Activated CD8-positive, alpha-beta memory T cell treated with anti-CD3 and anti-CD28 coated beads for 48 hours (primary cell): ENCODE results near the gene CTSL.

Source experiments
- DNase-seq, 3 experiments: peaks; one replicate each; pipeline ENCODE4 v3.0.0-alpha.2; 2020; ENCODE audit warnings: low read depth in 2 of 3, low spot score in 2 of 3

Gene CTSL

DNA sequence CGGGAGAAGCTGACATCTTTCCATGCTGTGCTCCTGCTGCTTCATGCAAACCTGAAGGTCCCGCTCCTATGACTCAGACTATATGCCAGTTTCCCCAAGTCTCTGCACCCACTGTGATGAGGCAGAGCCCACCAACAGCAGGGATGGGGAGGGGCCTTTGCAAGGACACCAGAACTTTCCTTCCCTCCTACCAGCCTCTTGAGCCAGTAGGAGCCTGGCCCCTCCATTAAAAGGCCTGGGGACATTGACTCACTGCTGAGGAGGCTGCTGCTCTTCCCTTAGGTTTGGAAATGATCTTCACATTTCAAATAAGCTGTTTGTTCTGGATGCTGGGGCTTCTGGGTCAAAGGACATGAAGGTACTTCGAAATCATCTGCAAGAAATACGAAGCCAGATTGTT, 26.1 kb upstream of the CTSL start:
- no peak for DNase-seq

DNA sequence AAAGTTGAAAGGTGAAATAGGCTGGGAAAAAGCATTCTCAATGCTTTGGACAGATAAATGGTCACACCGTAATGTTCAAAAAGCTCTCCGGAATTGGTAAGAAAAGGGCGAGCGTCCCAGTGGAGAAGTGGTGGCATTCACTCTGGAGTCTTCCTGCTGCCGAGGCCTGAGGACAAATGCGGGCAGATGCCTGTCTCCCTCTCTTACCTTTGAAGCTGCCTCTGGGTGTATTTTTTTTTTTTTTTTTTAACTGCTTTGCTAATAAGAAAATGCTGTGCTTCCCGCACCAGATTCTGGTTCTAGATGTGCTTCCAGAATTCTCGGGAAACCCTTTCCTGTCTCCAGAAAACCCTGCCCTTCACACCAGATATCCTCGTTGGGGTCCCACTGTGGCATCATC, 24.4 kb upstream of the CTSL start:
- DNase-seq: no peak

DNA sequence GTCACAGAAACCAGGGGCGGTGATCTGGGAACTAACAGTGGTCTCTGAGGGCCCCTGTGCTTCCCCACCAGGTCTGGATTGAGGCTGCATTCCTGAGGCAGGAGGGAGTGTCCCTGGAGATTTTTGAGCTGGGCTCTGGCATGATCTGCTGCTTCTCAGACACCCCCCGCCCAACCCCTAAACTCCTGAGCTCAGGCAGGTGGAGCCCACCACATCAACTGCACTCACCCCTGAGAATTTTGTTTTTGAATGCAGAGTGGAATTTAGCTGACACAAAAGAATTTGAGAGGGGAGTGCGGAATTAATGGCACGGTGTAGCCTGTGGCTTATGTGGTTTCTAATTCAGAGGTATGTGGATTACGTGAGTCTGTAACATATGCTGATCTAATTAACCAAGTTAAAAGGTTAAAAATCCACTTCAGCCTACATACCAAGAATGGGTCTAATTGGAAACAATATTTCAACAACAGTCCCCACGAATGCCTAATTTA, 23.9 kb upstream of the CTSL start:
- no peak for DNase-seq

DNA sequence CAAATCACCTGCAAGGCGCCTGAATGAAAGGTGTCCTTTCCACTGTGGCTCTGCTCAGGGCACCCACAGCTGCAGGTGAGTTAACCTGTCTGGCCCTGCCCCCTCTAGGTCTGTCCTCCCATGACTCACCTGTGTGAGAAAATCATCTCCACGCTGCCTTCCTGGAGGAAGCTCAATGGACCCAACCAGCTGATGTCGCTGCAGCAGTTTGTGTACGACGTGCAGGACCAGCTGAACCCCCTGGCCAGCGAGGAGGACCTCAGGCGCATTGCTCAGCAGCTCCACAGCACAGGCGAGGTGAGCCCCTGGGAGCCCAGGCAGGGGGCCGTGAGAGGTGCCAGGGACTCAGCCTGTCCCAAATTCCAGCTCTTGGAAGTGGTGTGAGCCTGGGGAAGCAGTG, 23.0 kb upstream of the CTSL start:
- DNase-seq: no peak

DNA sequence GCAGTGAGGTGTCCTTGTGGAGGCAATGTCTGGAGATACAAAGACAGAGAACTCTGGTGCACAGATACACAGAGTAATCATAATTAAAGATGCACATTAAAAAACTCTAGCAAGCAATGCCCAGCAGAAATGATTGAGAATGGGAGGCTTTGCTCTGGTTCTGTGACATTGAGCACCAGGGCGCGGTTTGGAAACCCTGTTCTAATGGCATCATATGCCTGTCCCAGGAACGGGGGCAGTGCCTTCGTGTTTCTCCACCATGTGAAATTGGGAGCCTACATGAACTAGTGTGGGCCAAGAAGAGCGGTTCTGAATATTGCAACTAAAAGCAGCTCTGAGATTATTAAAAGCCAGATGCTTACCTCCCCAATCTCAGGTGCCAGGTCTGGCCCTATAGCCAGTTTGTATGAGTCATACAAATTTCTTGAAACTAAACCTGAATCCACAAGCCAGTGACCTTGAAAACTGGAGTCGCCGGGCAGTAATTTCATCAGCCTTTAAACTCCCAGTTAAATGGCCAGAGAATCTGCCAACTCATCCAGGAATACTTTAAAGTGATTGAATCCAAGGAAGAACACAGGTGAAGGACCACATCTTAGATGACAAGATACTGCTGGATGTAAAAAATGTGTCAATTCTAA, 22.2 kb upstream of the CTSL start:
- DNase-seq: no peak

DNA sequence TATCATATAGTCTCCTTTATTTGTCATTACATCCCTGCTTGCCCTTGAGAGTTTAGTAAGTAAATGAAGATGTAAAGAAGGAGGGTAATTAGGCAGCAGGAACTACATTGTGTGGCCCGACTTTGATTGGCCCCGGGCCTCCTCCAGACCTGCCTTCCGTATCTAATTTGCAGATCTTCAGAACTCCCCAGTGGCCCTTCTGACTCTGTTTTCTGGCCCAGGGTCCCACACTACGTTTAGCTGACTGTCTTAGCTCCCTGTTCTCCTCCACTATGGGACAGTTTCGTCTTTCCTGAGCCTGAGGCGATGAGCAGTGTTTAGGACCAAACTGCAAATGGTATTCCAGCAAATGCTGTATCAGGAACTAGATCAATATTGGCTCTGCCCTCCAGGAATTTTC, 21.6 kb upstream of the CTSL start:
- no peak for DNase-seq

DNA sequence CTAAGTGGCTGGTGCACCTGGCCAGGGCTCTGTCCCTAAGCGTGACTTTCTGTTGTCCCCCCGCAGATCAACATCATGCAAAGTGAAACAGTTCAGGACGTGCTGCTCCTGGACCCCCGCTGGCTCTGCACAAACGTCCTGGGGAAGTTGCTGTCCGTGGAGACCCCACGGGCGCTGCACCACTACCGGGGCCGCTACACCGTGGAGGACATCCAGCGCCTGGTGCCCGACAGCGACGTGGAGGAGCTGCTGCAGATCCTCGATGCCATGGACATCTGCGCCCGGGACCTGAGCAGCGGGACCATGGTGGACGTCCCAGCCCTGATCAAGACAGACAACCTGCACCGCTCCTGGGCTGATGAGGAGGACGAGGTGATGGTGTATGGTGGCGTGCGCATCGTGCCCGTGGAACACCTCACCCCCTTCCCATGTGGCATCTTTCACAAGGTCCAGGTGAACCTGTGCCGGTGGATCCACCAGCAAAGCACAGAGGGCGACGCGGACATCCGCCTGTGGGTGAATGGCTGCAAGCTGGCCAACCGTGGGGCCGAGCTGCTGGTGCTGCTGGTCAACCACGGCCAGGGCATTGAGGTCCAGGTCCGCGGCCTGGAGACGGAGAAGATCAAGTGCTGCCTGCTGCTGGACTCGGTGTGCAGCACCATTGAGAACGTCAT, 19.7 kb upstream of the CTSL start:
- no peak for DNase-seq

DNA sequence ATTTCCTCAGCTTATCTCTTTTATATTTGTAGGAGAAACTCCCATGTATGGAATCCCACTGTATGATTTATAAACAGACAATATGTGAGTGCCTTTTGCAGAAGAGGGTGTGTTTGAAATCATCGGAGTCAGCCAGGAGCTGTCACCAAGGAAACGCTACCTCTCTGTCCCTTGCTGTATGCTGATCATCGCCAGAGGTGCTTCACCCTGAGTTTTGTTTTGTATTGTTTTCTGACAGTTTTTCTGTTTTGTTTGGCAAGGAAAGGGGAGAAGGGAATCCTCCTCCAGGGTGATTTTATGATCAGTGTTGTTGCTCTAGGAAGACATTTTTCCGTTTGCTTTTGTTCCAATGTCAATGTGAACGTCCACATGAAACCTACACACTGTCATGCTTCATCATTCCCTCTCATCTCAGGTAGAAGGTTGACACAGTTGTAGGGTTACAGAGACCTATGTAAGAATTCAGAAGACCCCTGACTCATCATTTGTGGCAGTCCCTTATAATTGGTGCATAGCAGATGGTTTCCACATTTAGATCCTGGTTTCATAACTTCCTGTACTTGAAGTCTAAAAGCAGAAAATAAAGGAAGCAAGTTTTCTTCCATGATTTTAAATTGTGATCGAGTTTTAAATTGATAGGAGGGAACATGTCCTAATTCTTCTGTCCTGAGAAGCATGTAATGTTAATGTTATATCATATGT, 18.0 kb upstream of the CTSL start:
- DNase-seq: no peak

DNA sequence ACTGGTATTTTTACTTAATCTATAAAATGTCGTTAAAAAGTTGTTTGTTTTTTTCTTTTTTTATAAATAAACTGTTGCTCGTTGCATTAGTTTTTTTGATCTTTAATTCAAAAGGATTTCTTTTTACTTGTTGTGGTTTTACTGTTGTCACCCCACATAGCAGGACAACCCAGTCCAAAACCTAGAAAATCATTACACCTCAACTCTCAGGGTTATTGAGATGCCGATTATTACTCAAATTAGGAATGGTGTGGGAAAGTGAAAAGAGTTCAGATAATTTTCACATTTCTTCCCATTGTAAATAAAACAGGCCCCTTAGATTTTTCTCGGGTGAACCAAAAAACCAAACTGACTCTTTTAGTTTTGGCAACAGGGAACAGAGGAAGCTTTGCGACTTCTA, 17.4 kb upstream of the CTSL start:
- no peak for DNase-seq

DNA sequence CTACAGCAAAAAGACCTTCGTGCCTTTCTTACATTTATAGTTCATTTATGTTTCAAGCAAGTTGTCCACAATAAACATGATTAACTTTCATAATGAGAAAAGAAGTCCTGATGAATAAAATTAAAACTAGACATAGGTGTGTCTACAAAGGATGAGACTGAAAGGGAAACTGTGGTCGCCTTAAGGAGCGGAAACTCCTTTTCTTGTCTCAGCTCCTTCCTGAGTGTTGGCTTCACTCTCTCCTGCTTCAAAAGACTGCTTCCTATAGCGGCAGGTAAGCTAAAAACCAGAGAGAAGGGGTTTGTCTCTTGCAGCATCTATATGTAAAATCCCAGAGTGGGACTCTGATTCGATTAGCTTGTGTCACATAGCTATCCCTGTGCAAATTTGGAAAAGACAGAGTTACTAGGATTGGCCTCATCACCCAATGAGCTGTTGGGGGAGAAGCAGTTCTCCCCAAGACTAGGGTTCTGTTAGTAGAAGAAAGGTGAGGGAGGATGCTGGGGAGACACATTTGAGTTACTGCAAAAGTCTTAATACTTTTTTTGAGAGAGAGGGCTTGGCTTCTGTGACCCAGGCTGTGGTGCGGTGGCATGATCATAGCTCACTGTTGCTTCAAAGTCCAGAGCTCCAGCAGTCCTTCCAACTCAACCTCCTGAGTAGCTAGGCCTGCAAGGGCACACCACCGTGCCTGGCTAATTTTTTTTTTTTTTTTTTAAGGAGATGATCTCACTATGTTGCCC, 16.8 kb upstream of the CTSL start:
- no peak for DNase-seq

DNA sequence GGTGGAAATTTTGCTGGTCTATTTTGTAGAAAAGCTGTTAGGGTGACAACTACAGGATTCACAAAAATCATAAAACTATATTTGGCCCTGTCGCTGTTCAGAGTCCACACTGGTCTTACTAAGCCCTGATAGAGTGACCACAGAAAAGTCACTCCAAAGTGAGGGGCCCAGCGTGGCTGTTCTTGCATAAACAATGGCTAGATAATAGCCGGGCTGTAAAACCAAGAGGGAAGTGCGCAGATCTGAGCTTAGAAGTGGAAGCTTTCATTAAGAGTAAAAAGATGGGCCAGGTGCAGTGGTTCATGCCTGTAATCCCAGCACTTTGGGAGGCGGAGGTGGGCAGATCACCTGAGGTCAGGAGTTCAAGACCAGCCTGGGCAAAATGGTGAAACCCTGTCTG, 15.5 kb upstream of the CTSL start:
- no peak for DNase-seq

DNA sequence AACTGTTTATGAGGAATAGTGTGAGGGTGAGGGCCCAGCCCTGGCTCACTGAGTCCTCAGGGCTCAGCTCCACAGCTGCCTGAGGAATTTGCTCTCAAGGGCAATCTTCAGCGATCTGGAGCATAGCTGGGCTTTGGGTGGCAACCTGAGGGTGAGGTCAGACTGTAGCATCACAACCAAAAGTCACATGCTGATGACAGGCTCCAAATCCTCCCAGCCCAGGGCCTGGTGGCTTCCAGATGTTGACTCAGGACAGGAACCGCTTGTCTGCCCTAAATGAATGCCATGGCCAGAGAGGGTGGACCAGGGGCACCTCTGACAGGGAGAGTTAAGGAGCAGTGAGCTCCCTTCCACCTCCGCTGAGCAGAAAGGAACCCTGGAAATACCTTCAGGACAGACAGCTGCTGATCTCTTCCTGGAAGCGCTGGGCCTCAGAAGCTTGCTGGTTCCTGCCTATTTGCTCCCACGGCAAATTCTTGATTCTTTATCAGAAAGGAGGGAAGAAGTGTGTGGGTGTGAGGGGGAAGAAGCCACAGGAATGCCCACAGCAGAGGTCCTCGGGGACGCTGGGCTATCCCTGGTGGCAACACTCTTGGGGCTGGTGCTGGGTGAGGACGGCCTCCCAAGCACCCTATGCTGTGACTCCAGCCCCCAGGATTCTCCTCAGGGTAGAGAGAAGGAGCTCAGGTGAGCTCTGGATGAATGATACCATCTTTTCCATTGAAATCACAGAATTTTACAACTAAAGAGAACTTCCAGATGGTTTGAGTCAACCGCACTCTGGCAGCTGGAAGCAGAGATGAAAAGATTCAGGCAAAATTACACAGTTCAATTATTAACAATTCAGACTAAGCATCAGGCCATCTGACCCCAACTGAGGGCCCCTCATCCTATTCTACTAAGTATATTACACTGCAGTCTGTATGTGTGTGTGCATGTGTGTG, 13.8 kb upstream of the CTSL start:
- DNase-seq: no peak

DNA sequence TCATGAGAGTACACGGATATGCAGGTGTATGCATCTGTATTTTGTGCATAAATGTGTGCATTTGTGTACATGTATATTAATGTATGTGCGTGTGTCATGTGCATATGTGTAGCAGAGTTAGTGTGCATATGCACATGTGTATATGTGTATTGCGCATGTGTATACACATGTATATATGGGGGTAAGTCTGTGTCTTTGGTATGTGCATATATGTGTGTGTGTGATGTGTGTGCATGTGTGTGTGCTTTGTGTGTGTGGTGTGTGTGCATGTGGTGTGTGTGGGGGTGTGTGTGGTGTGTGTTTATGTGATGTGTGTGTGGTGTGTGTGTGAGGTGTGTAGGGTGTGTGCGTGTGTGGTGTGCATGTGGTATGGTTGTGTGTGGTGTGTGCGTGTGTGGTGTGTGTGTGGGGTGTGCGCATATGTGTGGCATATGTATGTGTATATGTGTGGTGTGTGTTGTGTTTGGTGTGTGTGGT, 13.1 kb upstream of the CTSL start:
- DNase-seq: no peak

DNA sequence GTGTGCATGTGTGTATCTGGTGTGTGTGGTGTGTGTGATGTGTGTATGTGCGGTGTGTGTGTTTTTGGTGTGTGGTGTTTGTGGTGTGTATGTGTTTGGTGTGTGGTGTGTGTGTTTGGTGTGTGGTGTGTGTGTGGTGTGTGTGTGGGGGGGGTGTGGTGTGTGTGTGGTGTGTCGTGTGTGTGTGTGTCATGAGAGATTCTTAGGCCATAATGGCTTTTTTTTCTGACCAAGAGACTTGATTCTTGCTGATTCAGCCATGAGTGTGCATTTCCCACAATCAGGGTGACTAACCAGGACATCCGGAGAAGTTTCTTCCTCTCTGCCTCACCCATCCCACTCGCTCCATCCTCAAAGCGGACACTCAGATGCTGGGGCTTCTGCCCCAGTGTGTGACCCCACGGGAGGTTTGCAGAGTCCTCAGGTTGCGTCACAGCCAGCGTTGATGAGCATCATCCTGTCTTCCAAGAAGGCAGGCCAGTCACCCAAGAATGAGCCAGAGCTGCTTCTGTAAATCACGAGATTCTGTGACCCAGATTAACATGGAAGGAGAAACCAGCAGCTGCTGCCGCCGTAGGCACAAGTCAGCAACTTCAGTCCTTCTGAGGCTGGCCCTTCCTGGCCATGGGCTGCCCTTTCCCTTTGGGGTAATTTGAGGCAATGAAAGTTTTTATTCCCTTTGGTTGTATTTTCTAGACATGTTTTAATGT, 12.5 kb upstream of the CTSL start:
- no peak for DNase-seq

DNA sequence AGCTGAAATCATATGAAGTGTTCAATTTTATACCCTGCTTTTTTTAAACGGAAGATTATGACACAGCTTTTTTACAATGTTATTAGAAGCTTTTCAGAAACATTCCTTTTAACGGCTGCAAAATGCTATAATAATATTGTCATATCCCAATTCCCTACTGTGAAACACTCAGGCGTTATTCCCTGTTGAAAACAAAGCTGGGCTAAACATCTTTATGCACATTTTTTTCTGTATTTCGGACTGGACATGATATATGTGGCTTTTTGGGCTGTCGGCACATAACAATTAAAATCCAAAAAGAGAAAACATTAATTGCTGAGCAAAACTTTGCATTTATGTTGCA, 12.0 kb upstream of the CTSL start:
- DNase-seq: no peak

DNA sequence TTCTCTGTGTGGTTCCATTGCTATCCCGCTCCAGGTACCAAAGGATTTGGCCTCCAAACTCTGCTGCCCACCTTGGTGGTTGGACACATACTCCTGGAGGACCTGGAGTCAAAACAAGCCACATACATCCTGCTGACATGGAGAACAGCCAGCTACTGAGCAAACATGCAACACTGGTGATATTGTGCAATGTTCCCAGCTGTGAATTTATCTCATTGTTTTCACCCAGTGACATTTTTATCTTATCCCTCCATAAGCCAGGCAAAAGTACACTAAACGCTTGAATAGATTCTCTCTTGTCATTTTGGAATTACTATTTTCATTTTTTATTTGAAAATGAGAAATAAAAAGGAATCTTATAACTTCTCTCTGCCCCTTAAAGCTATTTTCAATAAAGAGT, 11.1 kb upstream of the CTSL start:
- no peak for DNase-seq

DNA sequence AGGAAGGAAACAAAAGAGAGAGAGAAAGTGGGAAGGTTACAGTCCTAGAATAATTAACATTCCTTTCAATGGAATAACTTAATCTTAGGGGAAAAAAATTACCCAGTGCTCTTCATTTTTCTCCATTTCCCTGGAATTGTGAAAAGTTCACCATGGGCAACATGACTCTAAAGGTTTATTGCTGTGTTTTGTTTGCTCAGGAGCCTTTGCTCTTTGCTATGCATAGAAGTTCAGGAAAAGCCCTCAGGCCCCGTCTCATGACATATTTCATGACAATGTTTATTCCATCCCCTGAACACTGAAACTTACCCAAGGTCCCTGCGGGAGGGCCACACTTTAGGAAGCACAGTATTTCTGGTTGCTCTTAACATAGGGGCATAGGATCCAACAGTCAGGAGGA, 9.8 kb upstream of the CTSL start:
- no peak for DNase-seq

DNA sequence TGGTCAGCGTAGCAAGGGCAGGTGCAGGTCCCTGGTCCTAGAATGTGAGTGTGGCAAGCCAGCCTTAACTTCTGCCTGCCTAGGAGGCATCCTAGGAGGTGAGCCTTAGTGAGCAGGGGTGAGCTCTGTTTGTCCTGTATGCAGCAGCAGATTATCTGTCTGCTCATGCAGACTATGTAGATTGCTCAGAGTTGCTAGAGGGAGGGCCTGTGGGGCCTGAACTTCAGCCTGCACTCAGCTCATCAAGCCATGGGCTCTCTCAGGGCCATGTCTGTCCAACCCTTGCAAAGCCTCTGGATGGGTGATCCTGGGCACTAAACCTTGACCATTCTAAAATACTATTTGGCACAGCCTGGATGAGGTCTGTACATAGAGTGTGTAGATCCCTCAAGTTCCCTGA, 8.5 kb upstream of the CTSL start:
- DNase-seq: no peak

DNA sequence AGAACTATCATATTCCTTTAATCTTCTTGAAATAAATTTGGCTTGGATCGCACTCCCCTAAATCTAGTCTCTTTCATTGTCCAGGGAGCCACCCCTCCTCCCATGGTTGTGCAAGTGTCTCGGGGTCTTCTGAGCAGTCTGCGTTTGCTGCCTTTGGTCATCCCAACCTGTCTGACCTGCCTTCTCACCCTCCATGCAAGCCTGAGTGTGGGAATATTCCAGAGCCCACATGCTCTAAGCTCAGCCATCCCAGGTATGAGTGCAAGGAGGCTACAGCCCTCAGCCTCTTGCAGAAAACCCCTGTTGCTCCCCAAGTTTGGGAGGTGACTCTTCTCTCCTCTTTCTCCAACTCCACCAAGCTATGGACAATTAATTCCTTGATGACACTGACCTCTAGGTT, 7.7 kb upstream of the CTSL start:
- DNase-seq: no peak
